ENCODE measurements around the gene CFAP300. TPM values are rescaled to one million over a fixed set of nuclear protein-coding genes. Genes with fewer than 3 reads are reported as not detected.

The CFAP300 gene
- total and polyA plus RNA-seq, 10 donors: 0.11 to 0.26 (median 0.21) TPM; not detected in 7

DNA sequence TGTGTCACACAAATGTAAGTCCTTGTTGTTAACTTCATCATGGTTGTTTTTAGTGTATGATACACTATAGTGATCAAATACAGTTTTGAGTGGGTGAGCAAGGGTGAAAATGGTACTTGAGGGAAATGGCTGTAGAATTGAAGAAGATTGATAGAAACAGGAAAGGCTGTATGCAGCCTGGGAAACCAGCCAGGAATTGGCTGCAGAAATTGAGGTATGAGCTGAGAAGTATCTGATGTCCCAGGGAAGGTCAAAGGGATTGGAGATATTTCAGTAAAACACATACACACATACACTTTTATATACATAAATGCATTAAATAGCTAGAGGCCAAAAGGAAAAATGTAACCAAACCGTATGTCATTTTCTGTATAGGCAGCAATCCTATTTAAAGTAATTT lies 49.9 kb downstream of the CFAP300 start:
- H3K4me1 ChIP-seq: no peaks in the 10 kb centered on the region
- intact Hi-C loops (cut with DNase I; ENCODE audit: low total_unique reads): no loop called here
- no peak for TF ChIP-seq POLR2AphosphoS5 (IDR thresholded peaks at IDR 0.05)
- TF ChIP-seq, protein P1, sequence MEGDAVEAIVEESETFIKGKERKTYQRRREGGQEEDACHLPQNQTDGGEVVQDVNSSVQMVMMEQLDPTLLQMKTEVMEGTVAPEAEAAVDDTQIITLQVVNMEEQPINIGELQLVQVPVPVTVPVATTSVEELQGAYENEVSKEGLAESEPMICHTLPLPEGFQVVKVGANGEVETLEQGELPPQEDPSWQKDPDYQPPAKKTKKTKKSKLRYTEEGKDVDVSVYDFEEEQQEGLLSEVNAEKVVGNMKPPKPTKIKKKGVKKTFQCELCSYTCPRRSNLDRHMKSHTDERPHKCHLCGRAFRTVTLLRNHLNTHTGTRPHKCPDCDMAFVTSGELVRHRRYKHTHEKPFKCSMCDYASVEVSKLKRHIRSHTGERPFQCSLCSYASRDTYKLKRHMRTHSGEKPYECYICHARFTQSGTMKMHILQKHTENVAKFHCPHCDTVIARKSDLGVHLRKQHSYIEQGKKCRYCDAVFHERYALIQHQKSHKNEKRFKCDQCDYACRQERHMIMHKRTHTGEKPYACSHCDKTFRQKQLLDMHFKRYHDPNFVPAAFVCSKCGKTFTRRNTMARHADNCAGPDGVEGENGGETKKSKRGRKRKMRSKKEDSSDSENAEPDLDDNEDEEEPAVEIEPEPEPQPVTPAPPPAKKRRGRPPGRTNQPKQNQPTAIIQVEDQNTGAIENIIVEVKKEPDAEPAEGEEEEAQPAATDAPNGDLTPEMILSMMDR (IDR thresholded peaks at IDR 0.05 in 8 of 11, conservative IDR thresholded peaks at IDR 0.05 in 3 of 11): no peak
- no peak for TF ChIP-seq POLR2A (IDR thresholded peaks at IDR 0.05)
- H3K27me3 ChIP-seq (replicated peaks in 1 of 7): peaks cover 0 to 11% (median 0%) of the 10 kb centered on the region in 7 donors
- H3K4me3 ChIP-seq: no peak overlapping the region
- H3K9me3 ChIP-seq: no peaks in the 10 kb centered on the region
- no peak overlapping the region for H3K27ac ChIP-seq
- DNase-seq: no peak
- 60 to 92% (median 81%) methylated on average over 1 of the region's 1 CpG for WGBS, 5 donors
- no peaks in the 10 kb centered on the region for H3K36me3 ChIP-seq

DNA sequence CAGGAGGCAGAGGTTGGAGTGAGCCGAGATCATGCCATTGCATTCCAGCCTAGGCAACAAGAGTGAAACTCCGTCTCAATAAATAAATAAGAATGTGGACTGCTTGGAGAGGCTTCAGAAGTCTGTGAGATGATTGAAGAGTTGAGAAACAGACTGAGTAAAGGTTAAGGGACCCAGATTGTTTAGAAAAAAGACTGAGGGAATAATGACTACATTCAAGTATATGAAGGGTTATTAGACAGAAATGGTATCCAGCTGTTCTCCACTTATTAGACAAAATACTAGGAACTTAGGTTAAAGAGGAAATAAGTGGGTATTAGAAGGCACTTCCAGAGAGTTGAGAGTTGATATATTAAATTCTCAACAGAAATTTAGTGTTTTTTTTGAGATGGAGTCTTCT lies 52.5 kb downstream of the CFAP300 start:
- WGBS, 5 donors: 77 to 88% (median 88%) methylated on average over 2 of the region's 2 CpGs
- Histone ChIP-seq H3K36me3 (no peaks in the 10 kb centered on the region), H3K9me3 (no peaks in the 10 kb centered on the region), H3K27ac (no peak overlapping the region), H3K4me1 (no peaks in the 10 kb centered on the region), H3K4me3 (no peak overlapping the region), H3K27me3 (replicated peaks in 1 of 7) (peaks cover 0 to 8% (median 0%) of the 10 kb centered on the region in 7 donors)
- TF ChIP-seq POLR2A (IDR thresholded peaks at IDR 0.05) (no peak), POLR2AphosphoS5 (IDR thresholded peaks at IDR 0.05) (no peak)
- TF ChIP-seq, protein P1 (IDR thresholded peaks at IDR 0.05 in 8 of 11, conservative IDR thresholded peaks at IDR 0.05 in 3 of 11): no peak
- intact Hi-C loops (cut with DNase I; ENCODE audit: low total_unique reads): no loop called here
- DNase-seq: no peak

DNA sequence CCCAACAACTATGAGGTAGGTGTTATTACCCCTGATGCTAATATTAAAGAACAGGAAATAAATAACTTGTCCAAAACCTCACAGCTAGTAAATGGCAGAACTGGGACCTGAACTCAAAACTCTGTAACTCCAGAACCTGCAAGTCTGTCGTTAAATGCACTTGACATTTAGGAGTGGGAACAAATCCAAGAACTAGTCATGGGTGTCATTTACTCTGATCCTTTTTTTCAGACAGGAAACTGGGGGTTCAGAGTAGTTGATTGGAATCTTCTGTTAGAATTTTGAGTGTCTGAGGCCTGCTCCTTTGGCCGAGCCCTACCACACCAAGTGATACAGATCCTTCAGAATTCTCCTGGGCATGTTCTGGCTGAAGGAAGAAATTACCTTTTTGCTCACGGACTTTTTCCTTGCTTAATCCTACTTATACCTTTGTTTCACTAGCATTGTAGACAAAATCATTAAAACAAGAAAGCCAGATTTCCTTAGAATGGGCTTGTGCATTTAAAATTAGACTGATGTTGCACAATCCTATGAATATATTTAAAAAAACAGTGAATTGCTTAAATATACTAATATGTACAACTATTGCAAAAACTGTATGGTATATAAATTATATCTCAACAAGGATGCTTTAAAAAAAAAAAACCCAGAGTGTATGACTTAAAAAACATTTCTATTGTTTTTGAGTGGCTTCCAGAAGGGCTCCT lies 61.6 kb downstream of the CFAP300 start:
- intact Hi-C loops (cut with DNase I; ENCODE audit: low total_unique reads): no loop called here
- peaks cover 3 to 37% (median 19%) of the 10 kb centered on the region in 6 donors for H3K4me1 ChIP-seq
- H3K9me3 ChIP-seq: no peaks in the 10 kb centered on the region
- peak overlapping the region in 1 of 8 donors; percentile 87 for H3K27ac ChIP-seq
- DNase-seq: no peak
- no peaks in the 10 kb centered on the region for H3K36me3 ChIP-seq
- no peak overlapping the region for H3K4me3 ChIP-seq
- TF ChIP-seq, protein P1 (IDR thresholded peaks at IDR 0.05 in 8 of 11, conservative IDR thresholded peaks at IDR 0.05 in 3 of 11): no peak
- TF ChIP-seq POLR2AphosphoS5 (IDR thresholded peaks at IDR 0.05): no peak
- no peak for TF ChIP-seq POLR2A (IDR thresholded peaks at IDR 0.05)
- 61 to 85% (median 77%) methylated on average over 3 of the region's 3 CpGs for WGBS, 5 donors
- H3K27me3 ChIP-seq (replicated peaks in 1 of 7): peaks cover 0 to 77% (median 27%) of the 10 kb centered on the region in 7 donors

DNA sequence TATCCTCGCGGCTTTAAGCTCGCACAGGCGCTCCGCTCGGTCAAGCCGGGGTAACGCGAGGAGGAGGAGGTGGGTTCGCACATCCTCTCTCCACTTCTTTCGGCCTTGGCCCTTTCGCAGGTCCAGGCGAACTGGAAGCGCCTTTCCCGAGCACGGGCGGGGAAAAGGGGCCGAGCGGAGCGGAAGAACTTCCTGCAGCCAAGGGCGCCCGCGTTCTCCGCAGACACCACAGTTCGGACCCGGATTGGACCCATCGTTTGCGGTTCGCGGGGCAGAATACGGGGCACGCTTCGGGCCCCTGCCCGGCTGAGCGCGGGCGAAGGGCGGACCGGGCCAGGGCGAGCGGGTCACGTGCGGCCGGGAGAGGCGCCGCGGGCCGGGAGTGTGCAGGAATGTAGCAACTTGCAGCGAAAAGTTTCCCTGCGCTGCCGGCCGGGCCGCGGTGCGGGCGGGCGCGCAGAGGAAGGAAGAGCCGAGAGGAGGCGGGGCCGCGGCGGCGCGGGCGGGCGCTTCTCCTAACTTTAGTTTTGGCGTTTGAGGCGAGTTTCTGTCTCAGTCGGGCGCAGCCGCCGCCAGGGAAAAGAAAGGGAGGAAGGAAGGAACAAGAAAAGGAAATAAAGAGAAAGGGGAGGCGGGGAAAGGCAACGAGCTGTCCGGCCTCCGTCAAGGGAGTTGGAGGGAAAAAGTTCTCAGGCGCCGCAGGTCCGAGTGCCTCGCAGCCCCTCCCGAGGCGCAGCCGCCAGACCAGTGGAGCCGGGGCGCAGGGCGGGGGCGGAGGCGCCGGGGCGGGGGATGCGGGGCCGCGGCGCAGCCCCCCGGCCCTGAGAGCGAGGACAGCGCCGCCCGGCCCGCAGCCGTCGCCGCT lies 62.9 kb downstream of the CFAP300 start, which contains the start of gene YAP1:
Gene YAP1 (plus strand): TSS at position 552 of the 865 bp plus-strand sequence. CDS start 402 bp downstream, outside the sequence.
- H3K27ac ChIP-seq: peak within 1 kb of the TSS; percentile 30 to 90 (median 87)
- peaks cover 0 to 89% (median 36%) of the 10 kb centered on the region in 7 donors for H3K27me3 ChIP-seq (replicated peaks in 1 of 7)
- intact Hi-C loops (cut with DNase I; ENCODE audit: low total_unique reads): no loop called here
- peak; percentile 91 for DNase-seq
- H3K4me3 ChIP-seq: peak within 1 kb of the TSS; percentile 57 to 91 (median 68)
- no peaks in the 10 kb centered on the region for H3K36me3 ChIP-seq
- 0 to 1% (median 1%) methylated on average over 70 to 104 of the region's 104 CpGs for WGBS, 5 donors
- TF ChIP-seq POLR2AphosphoS5 (IDR thresholded peaks at IDR 0.05) (peak; percentile 30 to 78 (median 78)), POLR2A (IDR thresholded peaks at IDR 0.05) (no peak)
- H3K4me1 ChIP-seq: peaks cover 3 to 37% (median 19%) of the 10 kb centered on the region in 6 donors
- no peaks in the 10 kb centered on the region for H3K9me3 ChIP-seq

All from spleen (tissue), 11 donors.